ENCODE measurements around the gene AGPS. TPM values are rescaled to one million over a fixed set of nuclear protein-coding genes. Genes with fewer than 3 reads are reported as not detected.
"Not testable (repeated sequence)": the region's sequence is repeated elsewhere in the genome, so short reads cannot be mapped to it uniquely, and the experiment has no call there.

The AGPS gene
- total RNA-seq, 1 experiment from 2014 or later: 67.6 TPM

- DNase-seq (ENCODE audit: low spot score): no peak
Observed at GRCh38 chr2:177385151-177385550, 7.4 kb upstream of the AGPS start.

- no peak for DNase-seq (ENCODE audit: low spot score)
Observed at GRCh38 chr2:177391822-177392372, 676 bp upstream of the AGPS start.

GRCh38 chr2:177393203-177393755 is 706 bp downstream of the AGPS start:
- DNase-seq (ENCODE audit: low spot score): peak; percentile 23

- DNase-seq (ENCODE audit: low spot score): no peak
Observed at GRCh38 chr2:177393824-177394593, 1.4 kb downstream of the AGPS start.

GRCh38 chr2:177394594-177394973 is 2.0 kb downstream of the AGPS start:
- no peak for DNase-seq (ENCODE audit: low spot score)

GRCh38 chr2:177395351-177396065 is 2.9 kb downstream of the AGPS start:
- DNase-seq (ENCODE audit: low spot score): no peak

- peak; percentile 92 for DNase-seq (ENCODE audit: low spot score)
Observed at GRCh38 chr2:177396703-177397460, 4.3 kb downstream of the AGPS start.

GRCh38 chr2:177397481-177398289 is 5.1 kb downstream of the AGPS start:
- peak; percentile 96 for DNase-seq (ENCODE audit: low spot score)

GRCh38 chr2:177398290-177398683 is 5.7 kb downstream of the AGPS start:
- DNase-seq (ENCODE audit: low spot score): no peak

GRCh38 chr2:177398791-177399190 is 6.2 kb downstream of the AGPS start:
- no peak for DNase-seq (ENCODE audit: low spot score)

GRCh38 chr2:177399376-177399775 is 6.8 kb downstream of the AGPS start:
- DNase-seq (ENCODE audit: low spot score): no peak

GRCh38 chr2:177400337-177400923 is 7.9 kb downstream of the AGPS start:
- no peak for DNase-seq (ENCODE audit: low spot score)

GRCh38 chr2:177402096-177402495 is 9.5 kb downstream of the AGPS start:
- no peak for DNase-seq (ENCODE audit: low spot score)

- DNase-seq (ENCODE audit: low spot score): no peak
Observed at GRCh38 chr2:177403838-177404237, 11.3 kb downstream of the AGPS start.

GRCh38 chr2:177404243-177404642 is 11.7 kb downstream of the AGPS start:
- DNase-seq (ENCODE audit: low spot score): no peak

- no peak for DNase-seq (ENCODE audit: low spot score)
Observed at GRCh38 chr2:177405029-177405692, 12.6 kb downstream of the AGPS start.

- no peak for DNase-seq (ENCODE audit: low spot score)
Observed at GRCh38 chr2:177406182-177406581, 13.6 kb downstream of the AGPS start.

GRCh38 chr2:177407031-177407430 is 14.5 kb downstream of the AGPS start:
- DNase-seq (ENCODE audit: low spot score): no peak

GRCh38 chr2:177410629-177411028 is 18.1 kb downstream of the AGPS start:
- DNase-seq (ENCODE audit: low spot score): not testable (repeated sequence)

- DNase-seq (ENCODE audit: low spot score): no peak
Observed at GRCh38 chr2:177413703-177414102, 21.1 kb downstream of the AGPS start.

Data from A172 (cell line).